Kidney tubule cell (primary cell): ENCODE results near the gene CDT1.

Experiments used
- DNase-seq: peaks from one replicate; pipeline ENCODE4 v3.0.0-alpha.2; 2018; ENCODE audit warnings: low spot score

Gene CDT1

GRCh38 chr16:88856122-88856827 is 52.7 kb downstream of the CDT1 start:
- no peak for DNase-seq

- peak; percentile 95 for DNase-seq
Measured at GRCh38 chr16:88856828-88857727, 53.5 kb downstream of the CDT1 start, which contains the start of the genes GALNS and TRAPPC2L. GALNS (minus strand) TSS chr16:88856947; CDS start chr16:88856877, 70 bp downstream. TRAPPC2L (plus strand) TSS chr16:88857127; CDS start chr16:88857151, 24 bp downstream.

- peak; percentile 79 for DNase-seq
Measured at GRCh38 chr16:88857728-88858339, 54.2 kb downstream of the CDT1 start.
